Measurements from ENCODE around the gene PPIF.

The PPIF gene

DNA sequence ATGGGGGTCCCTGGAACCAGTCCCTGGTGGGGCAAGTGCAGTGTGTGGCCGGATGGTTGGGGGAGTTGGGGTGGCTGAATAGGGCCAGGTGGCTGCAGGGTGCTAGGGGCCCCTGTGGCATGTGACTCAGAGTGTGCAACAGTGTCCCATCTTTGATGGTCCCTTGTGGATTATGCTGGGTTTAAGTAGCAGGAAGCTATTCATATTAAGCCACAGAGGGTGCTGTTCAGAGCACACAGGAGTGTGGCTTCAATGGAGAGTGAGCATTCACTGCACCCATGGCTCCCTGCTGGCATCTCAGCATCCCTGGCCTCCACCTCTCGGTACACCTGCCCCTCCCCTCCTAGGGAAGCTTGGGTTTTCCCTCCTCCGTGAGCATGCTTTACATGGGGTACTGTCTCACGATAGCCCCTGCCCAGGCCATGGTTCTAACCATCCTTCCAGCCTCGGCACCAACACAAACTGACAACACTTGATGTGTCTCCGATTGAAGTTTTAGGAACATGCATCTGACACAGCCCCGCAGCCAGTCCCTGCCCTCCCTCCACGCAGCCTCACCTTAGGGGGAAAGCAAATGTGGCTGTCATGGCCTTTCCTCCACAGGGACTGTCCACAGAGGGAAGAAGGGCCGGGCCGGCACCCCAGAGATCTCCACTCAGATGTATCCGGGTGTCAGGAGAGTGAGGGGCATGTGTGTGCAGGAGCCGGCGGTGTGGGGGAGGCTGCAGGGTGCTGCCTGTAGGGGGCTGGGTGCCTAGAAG lies 30.4 kb upstream of the PPIF start:
- no peak for TF ChIP-seq USF1 (IDR thresholded peaks at IDR 0.05)
- TF ChIP-seq, protein P1, sequence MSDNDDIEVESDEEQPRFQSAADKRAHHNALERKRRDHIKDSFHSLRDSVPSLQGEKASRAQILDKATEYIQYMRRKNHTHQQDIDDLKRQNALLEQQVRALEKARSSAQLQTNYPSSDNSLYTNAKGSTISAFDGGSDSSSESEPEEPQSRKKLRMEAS (IDR thresholded peaks at IDR 0.05), result 0 out of 2 replicates have a peak, but pooled peaks have one; percentile 35

GRCh38 chr10:79318369-79318768 lies 28.9 kb upstream of the PPIF start:
- no peak for TF ChIP-seq NFIC (IDR thresholded peaks at IDR 0.05)
- TF ChIP-seq TEAD4 (IDR thresholded peaks at IDR 0.05), result no peak
- no peak for TF ChIP-seq YY1 (IDR thresholded peaks at IDR 0.05; ENCODE audit: low read depth)
- TF ChIP-seq RAD21 (IDR thresholded peaks at IDR 0.05; ENCODE audit: low read depth), result no peak
- no peak for TF ChIP-seq EGR1 (IDR thresholded peaks at IDR 0.05)
- no peak for TF ChIP-seq REST (IDR thresholded peaks at IDR 0.05; ENCODE audit: low read depth)

DNA sequence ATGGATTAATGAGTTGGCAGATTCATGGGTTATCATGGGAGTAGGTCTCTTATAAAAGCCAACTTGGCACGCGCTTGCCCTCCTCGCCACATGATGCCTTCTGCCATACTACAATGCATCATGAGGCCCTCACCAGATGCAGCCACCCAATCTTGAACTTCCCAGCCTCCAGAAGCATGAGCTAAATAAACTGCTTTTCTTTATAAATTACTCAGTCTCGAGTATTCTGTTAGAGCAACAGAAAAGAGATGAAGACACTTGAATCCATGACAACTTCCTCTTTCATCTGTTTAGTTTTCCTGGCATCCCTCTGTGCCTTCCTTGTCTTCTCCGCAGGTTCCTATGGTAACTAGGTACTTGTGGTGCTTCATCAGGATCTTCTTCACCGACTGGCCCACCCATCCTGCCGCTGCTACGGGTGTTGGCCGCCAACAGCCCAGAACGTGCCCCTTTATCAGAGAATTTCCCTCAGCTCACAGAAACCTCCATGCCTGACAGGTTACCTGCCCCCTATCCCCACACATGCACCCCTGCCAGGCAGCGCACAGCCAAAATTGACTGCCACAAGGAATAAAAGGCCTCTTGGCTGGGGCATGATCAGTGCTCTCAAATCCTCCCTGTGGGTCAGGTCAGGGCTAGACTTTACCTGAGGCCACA lies 28.0 kb upstream of the PPIF start:
- no peak for TF ChIP-seq CREB1 (IDR thresholded peaks at IDR 0.05; ENCODE audit: low read depth)
- no peak for TF ChIP-seq CEBPB (IDR thresholded peaks at IDR 0.05)
- no peak for TF ChIP-seq EGR1 (IDR thresholded peaks at IDR 0.05)
- TF ChIP-seq NFIC (IDR thresholded peaks at IDR 0.05), result no peak
- no peak for TF ChIP-seq REST (IDR thresholded peaks at IDR 0.05; ENCODE audit: low read depth)
- TF ChIP-seq TAF1 (IDR thresholded peaks at IDR 0.05; ENCODE audit: low read depth), result no peak
- no peak for TF ChIP-seq EP300 (IDR thresholded peaks at IDR 0.05; ENCODE audit: borderline replicate concordance)
- no peak for TF ChIP-seq RAD21 (IDR thresholded peaks at IDR 0.05; ENCODE audit: low read depth)
- TF ChIP-seq TEAD4 (IDR thresholded peaks at IDR 0.05), result no peak
- no peak for TF ChIP-seq ZBTB7A (IDR thresholded peaks at IDR 0.05; ENCODE audit: low read depth)
- no peak for TF ChIP-seq FOXM1 (IDR thresholded peaks at IDR 0.05; ENCODE audit: borderline replicate concordance, low read depth)
- no peak for TF ChIP-seq YY1 (IDR thresholded peaks at IDR 0.05; ENCODE audit: low read depth)
- TF ChIP-seq, protein P1 (IDR thresholded peaks at IDR 0.05), result no peak
- TF ChIP-seq TCF12 (IDR thresholded peaks at IDR 0.05; ENCODE audit: low read depth), result no peak
- no peak for TF ChIP-seq USF1 (IDR thresholded peaks at IDR 0.05)

DNA sequence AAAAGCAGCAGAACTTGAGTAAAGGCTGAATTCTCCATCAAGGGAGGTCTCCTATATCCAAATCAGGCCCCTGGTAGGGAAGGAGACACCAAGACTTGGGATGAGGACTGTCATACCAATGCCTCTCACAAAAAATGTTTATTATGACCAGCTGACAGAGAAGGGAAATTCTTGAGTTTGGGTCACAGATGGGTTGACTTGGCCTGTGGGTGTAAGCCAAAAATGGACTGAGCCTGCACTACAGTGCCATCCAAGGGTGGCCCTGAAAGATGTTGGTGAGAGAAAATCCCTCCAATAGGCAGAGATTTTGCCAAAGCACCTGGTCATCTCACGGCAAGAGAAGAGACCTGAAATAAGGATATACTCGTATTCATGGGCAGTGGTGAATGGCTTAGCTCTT lies 27.0 kb upstream of the PPIF start:
- TF ChIP-seq CREB1 (IDR thresholded peaks at IDR 0.05; ENCODE audit: low read depth) (no peak), TAF1 (IDR thresholded peaks at IDR 0.05; ENCODE audit: low read depth) (no peak), TEAD4 (IDR thresholded peaks at IDR 0.05) (no peak), USF1 (IDR thresholded peaks at IDR 0.05) (no peak), CEBPB (IDR thresholded peaks at IDR 0.05) (no peak), REST (IDR thresholded peaks at IDR 0.05; ENCODE audit: low read depth) (no peak), ZBTB7A (IDR thresholded peaks at IDR 0.05; ENCODE audit: low read depth) (no peak), TCF12 (IDR thresholded peaks at IDR 0.05; ENCODE audit: low read depth) (no peak)
- TF ChIP-seq, protein P1 (IDR thresholded peaks at IDR 0.05), result no peak
